ENCODE measurements around the gene RAB25.

Gene RAB25

GRCh38 chr1:156102633-156103511 is 41.9 kb downstream of the RAB25 start:
- POLR2A ChIA-PET (ENCODE audit: low non-redundant PET) = no interaction called here
- H3K27ac ChIP-seq = peak overlapping the region; percentile 98
- DNase-seq (ENCODE audit: low spot score) = no peak
- TF ChIP-seq, protein P1, sequence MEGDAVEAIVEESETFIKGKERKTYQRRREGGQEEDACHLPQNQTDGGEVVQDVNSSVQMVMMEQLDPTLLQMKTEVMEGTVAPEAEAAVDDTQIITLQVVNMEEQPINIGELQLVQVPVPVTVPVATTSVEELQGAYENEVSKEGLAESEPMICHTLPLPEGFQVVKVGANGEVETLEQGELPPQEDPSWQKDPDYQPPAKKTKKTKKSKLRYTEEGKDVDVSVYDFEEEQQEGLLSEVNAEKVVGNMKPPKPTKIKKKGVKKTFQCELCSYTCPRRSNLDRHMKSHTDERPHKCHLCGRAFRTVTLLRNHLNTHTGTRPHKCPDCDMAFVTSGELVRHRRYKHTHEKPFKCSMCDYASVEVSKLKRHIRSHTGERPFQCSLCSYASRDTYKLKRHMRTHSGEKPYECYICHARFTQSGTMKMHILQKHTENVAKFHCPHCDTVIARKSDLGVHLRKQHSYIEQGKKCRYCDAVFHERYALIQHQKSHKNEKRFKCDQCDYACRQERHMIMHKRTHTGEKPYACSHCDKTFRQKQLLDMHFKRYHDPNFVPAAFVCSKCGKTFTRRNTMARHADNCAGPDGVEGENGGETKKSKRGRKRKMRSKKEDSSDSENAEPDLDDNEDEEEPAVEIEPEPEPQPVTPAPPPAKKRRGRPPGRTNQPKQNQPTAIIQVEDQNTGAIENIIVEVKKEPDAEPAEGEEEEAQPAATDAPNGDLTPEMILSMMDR (conservative IDR thresholded peaks at IDR 0.05; ENCODE audit: low read depth) = no peak
- CTCF ChIA-PET = interaction anchor here (1.8 to 2.5 kb wide), 2 partner anchors 20 to 27 kb away, joined by 11 read pairs; no protein-coding TSS in a partner anchor

GRCh38 chr1:156103521-156103947 is 42.6 kb downstream of the RAB25 start:
- ChIA-PET POLR2A (ENCODE audit: low non-redundant PET) (interaction anchor here (0.5 to 1.0 kb wide), 2 partner anchors 13 to 168 kb away, joined by 3 to 13 read pairs; no protein-coding TSS in a partner anchor), CTCF (interaction anchor here (1.8 to 2.5 kb wide), 2 partner anchors 19 to 26 kb away, joined by 11 read pairs; no protein-coding TSS in a partner anchor)
- TF ChIP-seq, protein P1 (conservative IDR thresholded peaks at IDR 0.05; ENCODE audit: low read depth) = no peak
- peak overlapping the region; percentile 98 for H3K27ac ChIP-seq
- peak; percentile 79 for DNase-seq (ENCODE audit: low spot score)

DNA sequence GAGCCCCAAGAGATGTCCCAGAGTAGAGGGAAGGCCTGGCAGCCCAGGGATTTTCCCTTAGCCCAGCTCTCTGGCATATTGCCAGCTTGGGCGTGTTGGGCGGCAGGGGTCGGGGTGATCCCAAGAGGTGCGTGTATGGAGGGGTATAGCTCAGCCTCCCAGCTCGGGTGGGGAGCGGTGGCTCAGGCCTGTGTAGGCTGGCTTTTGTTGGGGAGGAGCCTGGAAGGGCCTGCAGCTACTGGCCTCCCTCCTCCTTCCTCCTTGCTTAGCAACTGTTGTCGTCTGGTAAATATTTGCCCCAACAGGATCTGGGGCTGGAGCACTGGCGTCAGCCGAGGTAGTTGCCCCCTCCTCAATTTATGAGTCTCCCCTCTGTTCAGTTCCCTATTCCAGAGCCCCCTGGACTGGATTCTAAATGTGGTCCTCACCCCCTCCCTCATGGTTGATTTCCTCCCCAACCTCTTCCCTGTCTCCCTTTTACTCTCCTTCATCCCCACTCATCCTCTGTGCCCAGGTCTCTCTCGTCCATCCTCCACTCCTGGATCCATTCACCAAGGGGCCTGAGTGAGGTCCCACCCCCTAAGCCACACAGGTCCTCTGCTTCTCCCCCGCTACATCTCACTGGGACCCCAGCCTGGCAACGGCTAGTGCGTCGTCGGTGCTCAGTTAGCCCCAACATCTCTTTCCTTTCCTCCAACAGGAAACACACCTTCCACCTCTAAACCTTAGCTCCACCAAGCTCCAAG is 43.3 kb downstream of the RAB25 start:
- TF ChIP-seq, protein P1 (conservative IDR thresholded peaks at IDR 0.05; ENCODE audit: low read depth) = no peak
- CTCF ChIA-PET = interaction anchor here (1.5 to 2.5 kb wide), 3 partner anchors 8 to 25 kb away, joined by 5 to 11 read pairs (median 11); no protein-coding TSS in a partner anchor

GRCh38 chr1:156104861-156105832 is 44.2 kb downstream of the RAB25 start:
- ChIA-PET POLR2A (ENCODE audit: low non-redundant PET) (interaction anchor here (0.5 kb wide), 1 partner anchor 142 kb away, joined by 3 read pairs; no protein-coding TSS in a partner anchor), CTCF (interaction anchor here (0.7 to 1.8 kb wide), 3 partner anchors 8 to 24 kb away, joined by 3 to 11 read pairs (median 5); no protein-coding TSS in a partner anchor)
- no peak for DNase-seq (ENCODE audit: low spot score)
- H3K27ac ChIP-seq = peak overlapping the region; percentile 98
- TF ChIP-seq, protein P1 (conservative IDR thresholded peaks at IDR 0.05; ENCODE audit: low read depth) = no peak

More for the DNA sequence above, 43.3 kb downstream of the RAB25 start:
- POLR2A ChIA-PET (ENCODE audit: low non-redundant PET) = interaction anchor here (0.5 to 1.0 kb wide), 3 partner anchors 12 to 169 kb away, joined by 3 to 13 read pairs (median 3); no protein-coding TSS in a partner anchor
- peak overlapping the region; percentile 98 for H3K27ac ChIP-seq
- peak; percentile 94 for DNase-seq (ENCODE audit: low spot score)

DNA sequence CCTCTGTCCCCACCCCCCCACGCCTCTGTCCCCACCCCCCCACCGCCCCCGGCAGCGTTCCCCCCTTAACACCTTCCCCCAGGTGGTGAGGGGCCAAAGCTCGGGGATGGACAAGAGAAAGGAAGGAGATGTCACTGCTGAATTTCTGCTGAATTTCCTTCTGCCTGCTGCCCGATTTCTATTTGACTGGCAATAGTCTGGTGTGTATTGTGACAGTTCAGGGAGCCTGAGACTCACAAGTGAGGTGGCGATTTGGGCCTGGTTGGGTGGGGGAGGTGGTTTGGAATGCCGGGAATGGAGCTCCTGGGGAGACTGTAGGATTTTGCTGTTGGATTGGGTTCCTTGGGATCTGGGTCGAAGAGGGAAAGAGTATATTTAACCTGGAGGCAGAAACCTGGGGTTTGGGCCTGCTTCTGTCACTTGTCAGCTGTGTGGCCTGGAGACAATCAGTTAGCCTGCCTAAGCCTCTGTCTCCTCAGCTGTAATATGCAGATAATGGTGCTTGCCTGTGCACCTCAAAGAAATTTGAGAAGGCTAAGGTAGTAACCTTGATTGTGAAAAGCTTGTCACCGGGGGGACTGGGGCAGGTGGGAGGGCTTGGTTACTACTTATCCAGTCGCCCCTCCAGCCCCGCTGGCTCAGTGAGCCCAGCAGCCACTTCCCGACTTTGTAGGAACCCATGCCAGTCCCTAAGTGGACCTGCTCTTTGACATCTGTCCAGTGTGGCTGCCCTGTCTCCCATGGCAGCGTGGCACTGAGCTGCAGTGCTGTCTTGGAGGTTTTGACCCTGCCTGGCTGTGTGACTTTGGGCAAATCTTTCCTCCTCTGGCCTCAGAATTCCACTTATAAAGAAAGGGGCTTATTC is 45.9 kb downstream of the RAB25 start:
- peak overlapping the region; percentile 98 for H3K27ac ChIP-seq
- DNase-seq (ENCODE audit: low spot score) = no peak
- ChIA-PET POLR2A (ENCODE audit: low non-redundant PET) (interaction anchor here (0.6 to 1.0 kb wide), 2 partner anchors 8 to 11 kb away, joined by 3 to 10 read pairs; partner anchors contain the start of gene LMNA), CTCF (interaction anchor here (0.6 to 1.8 kb wide), 2 partner anchors 10 to 25 kb away, joined by 3 to 6 read pairs; no protein-coding TSS in a partner anchor)
- TF ChIP-seq, protein P1 (conservative IDR thresholded peaks at IDR 0.05; ENCODE audit: low read depth) = no peak

Data from RWPE1 (cell line).